ENCODE results near the gene CALML5.

The CALML5 gene

DNA sequence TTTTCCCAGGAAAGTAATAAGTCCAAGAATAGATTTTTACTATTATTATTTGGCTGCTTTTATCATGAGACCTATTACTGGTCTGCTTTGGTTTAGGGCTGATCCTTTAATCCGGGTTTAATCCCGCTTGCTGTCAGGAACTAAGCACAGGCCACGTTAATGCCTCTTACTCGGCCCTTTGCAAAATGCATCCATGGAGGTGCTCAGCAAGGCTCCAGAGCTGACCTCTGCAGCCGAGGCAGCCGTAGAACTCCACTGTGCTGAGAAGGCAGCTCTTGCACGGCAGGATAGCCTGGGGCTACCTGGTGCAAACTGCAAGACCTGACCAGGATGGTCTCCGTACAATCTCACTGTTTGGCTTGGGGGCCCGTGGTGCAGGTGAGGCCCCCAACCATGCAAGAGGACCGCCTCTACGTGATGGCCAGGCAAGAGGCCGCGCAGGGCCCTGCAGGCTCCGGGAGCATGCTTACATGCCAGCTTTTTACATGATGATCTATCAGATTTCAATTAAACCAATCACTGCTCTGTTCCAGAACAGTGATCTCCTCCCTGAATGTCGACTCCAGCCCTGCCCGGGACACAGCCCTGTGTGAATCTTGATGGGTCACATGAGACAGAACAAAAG, 15.0 kb upstream of the CALML5 start:
- DNase-seq = no peak

DNA sequence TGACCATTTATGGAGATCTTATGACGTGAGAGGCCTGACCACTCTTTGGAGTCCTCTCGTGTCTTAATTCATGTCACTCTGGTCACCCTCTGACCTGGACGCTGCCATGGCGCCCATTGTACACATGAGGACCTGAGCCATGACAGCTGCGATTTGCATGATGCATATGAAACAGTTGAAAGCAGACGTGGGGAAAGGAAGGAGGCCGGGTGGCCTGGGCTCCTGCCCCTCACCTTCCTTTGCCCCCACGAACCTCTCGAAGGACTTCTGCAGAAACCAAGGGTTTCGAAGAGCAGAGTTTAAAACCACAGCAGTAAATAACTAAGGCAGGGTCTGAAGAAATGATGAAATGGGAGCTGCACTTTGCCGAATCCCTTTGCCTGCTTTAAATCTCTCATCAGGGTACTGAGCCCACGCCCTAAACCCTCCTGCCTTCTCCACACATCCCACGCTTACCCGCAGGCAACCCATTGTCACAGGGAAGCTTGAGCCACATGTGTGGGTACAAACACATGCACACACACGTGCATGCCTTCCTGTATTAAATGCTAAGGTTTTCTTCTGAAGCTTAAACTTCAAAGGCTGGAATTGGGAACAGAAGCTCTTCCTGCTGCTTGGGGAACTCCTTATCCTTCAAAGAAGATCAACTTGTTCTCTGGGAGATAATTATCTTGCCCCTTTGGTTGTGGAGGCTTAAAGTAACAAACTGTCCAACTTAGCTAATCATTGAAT, 13.7 kb upstream of the CALML5 start:
- DNase-seq = peak; percentile 16

DNA sequence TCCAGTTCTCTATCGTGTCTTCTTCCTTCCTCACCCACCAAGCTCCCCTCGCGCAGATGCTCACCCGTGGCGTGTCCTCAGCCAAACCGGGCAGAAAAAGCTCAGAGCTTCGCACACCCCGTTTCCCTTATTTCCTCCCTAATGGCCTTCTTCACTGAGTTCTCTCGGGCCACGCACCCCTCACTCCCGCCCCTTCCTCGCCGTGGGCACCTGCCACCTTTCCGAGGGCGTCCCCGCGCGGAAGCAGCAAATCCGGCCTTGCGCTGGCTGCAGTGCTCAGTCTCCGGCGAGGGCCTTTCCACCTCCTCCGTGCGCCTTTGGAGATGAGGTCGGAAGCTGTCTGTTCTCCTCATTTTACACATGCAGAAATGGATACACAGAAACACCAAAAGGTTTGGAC, 13.0 kb upstream of the CALML5 start:
- DNase-seq = no peak

GRCh38 chr10:5511885-5512280, 12.5 kb upstream of the CALML5 start:
- DNase-seq = no peak

- no peak for DNase-seq
Measured at GRCh38 chr10:5511231-5511884, 12.0 kb upstream of the CALML5 start.

- no peak for DNase-seq
Measured at GRCh38 chr10:5510281-5511072, 11.1 kb upstream of the CALML5 start.

DNA sequence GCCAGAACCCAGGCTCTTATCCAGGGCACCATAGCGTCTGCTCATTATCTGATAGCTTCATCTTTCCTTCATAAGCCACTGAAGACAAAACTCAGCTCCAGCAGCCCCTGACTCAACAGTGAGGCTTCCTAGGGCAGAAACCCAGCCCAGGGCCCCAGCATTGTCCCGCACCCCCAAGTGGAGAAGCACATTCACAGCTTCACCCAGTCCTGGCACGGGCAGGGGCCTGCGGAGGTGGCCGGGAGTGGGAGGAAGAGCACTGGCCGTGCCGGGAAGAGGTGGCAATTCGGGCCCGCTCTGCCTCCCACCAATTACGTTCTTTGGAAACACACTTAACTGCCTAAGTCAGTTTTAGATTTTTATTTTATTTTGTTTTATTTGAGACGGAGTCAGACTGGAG, 10.3 kb upstream of the CALML5 start:
- no peak for DNase-seq

DNA sequence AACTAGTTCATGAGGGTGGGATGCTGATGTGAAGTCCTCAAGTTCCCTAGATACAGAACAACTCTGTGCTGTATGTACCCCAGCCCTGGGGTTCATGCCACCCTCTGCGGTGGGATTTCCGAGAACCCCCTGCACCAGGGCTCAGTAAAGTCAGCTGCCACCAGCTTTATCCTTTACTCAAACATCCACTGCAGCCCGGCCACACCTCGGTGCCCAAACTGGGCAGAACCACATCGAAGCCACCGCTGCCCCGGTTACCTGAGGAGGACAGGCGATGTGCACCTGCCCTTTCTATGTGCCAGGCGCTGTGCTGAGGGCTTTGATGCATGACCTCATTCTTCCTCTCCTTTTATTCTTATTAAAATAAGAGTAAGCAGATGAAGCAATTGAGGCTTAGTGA, 9.9 kb upstream of the CALML5 start:
- no peak for DNase-seq

DNA sequence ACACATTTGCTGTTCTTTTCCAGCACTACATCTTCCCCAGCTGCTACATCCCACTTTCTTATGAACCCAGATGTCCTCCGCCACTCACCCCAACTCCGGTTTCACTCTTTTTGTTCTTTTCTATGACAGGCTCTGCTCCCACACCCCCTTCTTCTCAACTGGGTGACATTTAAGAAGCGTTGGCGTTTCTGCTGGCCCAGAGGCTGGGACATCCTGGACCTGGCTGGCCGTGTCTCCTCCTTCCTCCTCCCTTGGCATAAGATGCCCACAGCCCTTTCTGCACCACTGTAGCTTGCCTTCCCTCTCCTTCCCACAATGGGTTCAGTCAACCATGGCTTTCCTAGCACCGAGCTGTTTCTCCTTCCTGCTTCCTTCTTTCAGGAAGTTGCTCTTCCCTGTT, 9.4 kb upstream of the CALML5 start:
- no peak for DNase-seq

DNA sequence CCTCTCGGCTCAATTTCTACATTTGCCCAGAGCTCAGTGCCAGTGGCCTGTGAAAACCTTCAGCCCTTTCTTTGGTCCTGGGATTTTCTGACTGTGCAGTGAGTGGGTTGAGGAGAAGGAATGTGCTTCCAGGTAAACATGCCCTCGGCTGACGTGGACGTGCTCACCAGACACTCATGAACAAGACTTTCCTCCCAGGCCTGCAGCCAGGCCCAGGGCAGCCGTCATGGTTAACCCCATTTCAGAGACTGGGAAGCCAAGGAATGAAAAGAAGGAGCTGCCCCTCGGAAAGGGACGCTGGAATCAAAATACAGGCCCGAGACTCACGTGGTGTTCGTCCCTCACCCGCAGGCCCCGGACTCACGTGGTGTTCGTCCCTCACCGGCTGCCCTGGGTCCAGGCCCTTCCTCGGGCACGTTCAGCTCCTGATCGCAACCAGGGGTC, 8.8 kb upstream of the CALML5 start:
- no peak for DNase-seq

- no peak for DNase-seq
Measured at GRCh38 chr10:5507649-5508131, 8.3 kb upstream of the CALML5 start.

GRCh38 chr10:5506751-5507648, 7.6 kb upstream of the CALML5 start:
- no peak for DNase-seq

DNA sequence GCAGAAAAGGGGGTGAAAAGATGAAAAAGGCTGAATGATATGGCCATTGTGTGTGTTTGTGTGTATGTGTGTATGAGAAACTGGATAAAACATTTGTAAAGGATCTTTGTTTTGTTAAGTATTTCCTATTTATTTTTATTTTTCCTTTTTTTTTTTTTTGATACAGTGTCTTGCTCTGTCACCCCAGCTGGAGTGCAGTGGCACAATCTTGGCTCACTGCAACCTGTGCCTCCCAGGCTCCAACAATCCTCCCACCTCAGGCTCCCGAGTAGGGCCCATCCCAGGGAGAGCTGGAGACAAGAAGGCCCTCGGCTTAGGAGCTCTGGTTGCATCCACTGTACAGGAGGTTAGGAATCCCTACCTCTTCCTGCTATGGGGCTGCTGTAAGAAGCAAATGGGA, 6.9 kb upstream of the CALML5 start:
- DNase-seq = no peak

DNA sequence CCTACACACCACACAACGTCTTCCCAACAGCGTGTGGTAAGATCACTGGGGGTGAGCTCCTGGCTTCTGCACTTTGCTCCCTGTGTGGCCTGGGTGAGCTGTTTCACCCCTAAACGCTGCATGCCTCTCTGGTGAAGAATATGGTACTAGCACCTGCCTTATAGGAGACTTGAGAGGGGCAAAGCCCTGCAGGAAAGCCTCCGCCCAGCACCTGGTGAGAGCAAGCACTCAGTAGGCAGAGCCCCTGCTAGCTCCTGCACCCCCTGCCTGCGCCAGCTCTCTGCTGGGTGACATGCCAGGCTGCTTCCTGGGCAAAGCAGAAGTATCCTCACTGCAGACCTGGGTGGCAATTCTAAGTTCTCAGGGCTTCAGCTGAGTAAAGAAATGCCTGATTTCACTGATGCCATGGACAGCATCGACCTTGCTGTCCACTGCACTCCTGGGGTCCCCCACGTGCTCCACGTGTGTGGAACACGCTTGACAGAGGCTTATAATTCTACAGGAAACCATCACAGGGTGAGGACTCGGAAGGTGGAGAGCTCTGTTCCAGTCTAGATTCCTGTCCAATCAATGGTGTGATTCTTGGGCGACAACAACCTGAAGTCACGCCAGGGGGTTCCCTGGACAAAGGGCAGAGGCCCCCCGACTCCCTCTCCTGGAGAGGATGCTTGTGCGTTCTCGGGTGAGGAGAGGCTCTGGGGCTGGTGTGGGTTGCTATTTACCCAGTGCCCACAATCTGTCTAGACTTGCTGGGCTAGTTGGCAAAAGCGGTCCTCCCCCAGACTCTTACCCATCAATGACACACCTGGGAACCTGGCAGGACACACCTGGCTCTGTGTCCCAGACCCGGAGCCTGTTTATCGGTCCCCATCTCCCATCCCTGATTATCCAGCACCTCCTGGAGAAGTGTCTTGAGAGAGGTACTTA, 5.0 kb upstream of the CALML5 start:
- no peak for DNase-seq

DNA sequence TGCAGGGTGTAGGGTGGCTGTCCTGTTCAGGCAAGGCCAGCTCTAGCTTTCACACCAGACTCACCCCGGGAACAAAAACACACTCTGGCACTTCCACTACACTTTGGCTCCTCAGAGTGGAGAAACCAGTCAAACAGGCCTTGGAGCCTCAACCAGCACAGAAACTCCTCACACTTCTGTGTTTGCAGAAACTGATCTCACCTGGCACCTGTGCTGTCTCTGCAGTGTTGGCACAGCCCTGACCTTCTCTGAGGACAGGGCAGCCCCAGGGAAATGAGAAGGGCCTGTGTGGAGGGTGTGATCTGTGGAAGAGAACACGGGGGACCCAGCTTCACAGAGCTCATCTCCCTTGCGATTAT, 4.1 kb upstream of the CALML5 start:
- DNase-seq = no peak

GRCh38 chr10:5502571-5503476, 3.5 kb upstream of the CALML5 start:
- no peak for DNase-seq

- DNase-seq = no peak
Measured at GRCh38 chr10:5502061-5502521, 2.7 kb upstream of the CALML5 start.

DNA sequence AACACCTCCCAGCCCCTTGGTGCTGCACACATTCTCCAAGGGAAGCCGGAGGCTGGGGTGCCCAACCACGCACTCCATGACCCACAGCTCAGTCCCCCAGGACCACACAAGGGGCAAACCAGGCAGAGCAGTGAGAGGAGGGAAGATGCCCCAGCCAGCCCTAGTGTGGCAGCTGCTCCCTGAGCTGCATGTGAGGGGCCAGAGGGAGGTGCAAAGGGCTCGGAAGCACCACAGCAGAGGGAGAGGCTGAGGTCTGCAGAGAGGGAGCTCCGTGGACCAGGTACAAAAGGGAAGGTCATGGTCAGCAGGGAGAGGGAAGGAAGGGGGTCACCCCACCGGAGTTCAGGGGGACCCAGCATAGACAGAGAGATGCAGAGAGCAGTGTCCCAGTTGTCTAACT, 1.5 kb upstream of the CALML5 start:
- DNase-seq = no peak

DNA sequence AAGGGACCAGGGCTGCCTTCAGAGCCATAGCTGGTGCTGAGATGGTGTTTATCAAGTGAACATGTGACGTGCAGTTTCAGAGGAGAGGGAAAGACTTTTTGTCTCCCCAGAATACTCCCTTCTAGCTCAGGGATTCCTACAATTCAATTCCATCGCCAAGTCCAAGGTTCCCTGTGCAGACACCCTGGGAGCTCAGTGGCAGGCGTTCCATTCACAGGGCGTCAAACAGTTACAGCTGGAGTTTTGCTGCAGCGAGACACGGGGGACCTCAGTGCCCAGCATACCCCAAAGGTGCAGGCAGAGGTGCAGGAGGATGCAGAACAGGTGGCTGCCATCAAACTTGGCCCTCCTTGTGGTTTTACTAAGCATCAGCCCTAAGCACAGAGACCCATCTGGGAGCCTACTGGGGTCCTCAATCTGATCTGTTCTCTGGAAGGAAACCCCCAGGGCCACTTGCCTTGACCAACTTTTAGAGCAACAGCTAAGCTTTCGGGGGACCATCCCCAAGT, 846 bp upstream of the CALML5 start:
- DNase-seq = no peak

All from stimulated activated CD4-positive, alpha-beta T cell treated with anti-CD3 and anti-CD28 coated beads, Interleukin-4, amount 100 ng/mL, for 1 hour (primary cell).